Neutrophil (primary cell): ENCODE data around the gene LRRC42.
"Not testable (repeated sequence)": the region's sequence is repeated elsewhere in the genome, so short reads cannot be mapped to it uniquely, and the experiment has no call there.

Experiments
- H3K27ac ChIP-seq: fragments of 200-600 bp; sonication (generic); 2 replicates; pipeline ENCODE4 v1.5.1; 2016; ENCODE audit warnings: mild to moderate bottlenecking, moderate library complexity
- H3K27me3 ChIP-seq: fragments of 200-600 bp; sonication (generic); 2 replicates; pipeline ENCODE4 v1.6.0; 2016; ENCODE audit warnings: mild to moderate bottlenecking
- H3K36me3 ChIP-seq: fragments of 200-600 bp; sonication (generic); 2 replicates; pipeline ENCODE4 v1.5.1; 2017
- H3K4me1 ChIP-seq, 2 experiments: fragments of 200-600 bp in 1 of 2; sonication (generic) in 1 of 2; 1 replicate in 1 of 2; 2 replicates in 1 of 2; pipeline versions ENCODE4 v1.5.1 to v1.6.1; 2013 to 2016; ENCODE audit warnings: low read depth in 1 of 2, low read length in 1 of 2, mild to moderate bottlenecking in 1 of 2, moderate library complexity in 1 of 2; ENCODE audit not compliant: control insufficient read depth in 1 of 2, insufficient read depth in 1 of 2
- H3K4me3 ChIP-seq, 2 experiments: fragments of 200-600 bp in 1 of 2; sonication (generic) in 1 of 2; 1 replicate in 1 of 2; 2 replicates in 1 of 2; pipeline ENCODE4 v1.5.1; 2013 to 2016; ENCODE audit warnings: low read depth in 1 of 2, low read length in 1 of 2, mild to moderate bottlenecking in 1 of 2, moderate library complexity in 1 of 2
- H3K9me3 ChIP-seq: fragments of 200-600 bp; sonication (generic); 2 replicates; pipeline ENCODE4 v1.5.1; 2016
- TF ChIP-seq, protein P1 (sequence below): fragments of 200-600 bp; sonication (generic); IDR thresholded peaks from 2 replicates; pipeline ENCODE4 v1.5.1; 2016; ENCODE audit warnings: antibody characterized with exemption

LRRC42 gene

DNA sequence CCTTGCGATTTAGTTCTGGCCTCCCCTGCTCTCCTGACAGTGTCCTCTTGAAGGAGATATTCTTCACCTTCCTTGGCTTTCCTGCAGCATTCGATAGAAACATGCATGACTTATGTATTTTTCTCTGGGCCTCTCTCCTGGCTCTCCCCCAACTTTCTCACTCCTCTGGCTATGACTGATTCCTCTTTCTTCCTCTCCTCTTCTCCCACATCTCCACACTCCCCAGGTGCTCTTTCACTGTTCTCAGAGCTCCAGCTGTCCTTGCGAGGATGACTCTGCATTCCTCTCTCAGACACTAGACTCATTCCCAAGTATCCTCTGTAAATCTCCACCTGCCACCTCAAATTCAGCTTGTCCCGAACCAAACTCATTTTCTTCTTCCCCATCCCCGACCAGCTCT, 18.0 kb downstream of the LRRC42 start:
- TF ChIP-seq, protein P1, sequence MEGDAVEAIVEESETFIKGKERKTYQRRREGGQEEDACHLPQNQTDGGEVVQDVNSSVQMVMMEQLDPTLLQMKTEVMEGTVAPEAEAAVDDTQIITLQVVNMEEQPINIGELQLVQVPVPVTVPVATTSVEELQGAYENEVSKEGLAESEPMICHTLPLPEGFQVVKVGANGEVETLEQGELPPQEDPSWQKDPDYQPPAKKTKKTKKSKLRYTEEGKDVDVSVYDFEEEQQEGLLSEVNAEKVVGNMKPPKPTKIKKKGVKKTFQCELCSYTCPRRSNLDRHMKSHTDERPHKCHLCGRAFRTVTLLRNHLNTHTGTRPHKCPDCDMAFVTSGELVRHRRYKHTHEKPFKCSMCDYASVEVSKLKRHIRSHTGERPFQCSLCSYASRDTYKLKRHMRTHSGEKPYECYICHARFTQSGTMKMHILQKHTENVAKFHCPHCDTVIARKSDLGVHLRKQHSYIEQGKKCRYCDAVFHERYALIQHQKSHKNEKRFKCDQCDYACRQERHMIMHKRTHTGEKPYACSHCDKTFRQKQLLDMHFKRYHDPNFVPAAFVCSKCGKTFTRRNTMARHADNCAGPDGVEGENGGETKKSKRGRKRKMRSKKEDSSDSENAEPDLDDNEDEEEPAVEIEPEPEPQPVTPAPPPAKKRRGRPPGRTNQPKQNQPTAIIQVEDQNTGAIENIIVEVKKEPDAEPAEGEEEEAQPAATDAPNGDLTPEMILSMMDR = no peak
- Histone ChIP-seq H3K36me3 (peaks cover 61% of the 10 kb centered on the region), H3K4me1 (peaks cover 14 to 15% of the 10 kb centered on the region in 2 experiments), H3K9me3 (no peaks in the 10 kb centered on the region), H3K27me3 (no peaks in the 10 kb centered on the region), H3K4me3 (no peak overlapping the region), H3K27ac (peak overlapping the region; percentile 71)

DNA sequence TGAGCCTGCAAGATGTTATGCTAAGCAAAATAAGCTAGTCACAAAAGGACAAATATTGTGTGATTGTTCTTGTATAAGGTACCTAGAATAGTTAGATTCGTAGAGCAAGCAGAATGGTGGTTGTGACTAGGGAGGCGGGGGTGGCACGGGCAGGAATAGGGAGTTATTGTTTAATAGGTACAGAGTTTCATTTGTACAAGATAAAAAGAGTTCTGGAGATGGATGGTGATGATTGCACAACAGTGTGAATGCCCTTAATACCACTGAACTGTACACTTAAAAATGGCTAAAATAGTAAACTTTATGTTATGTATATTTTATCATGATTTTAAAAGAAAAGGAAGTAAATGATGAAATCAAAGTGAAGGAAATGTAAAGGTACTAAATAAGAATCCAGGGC, 20.6 kb downstream of the LRRC42 start:
- Histone ChIP-seq H3K27me3 (no peaks in the 10 kb centered on the region), H3K4me1 (peaks cover 14 to 15% of the 10 kb centered on the region in 2 experiments), H3K4me3 (no peak overlapping the region)

DNA sequence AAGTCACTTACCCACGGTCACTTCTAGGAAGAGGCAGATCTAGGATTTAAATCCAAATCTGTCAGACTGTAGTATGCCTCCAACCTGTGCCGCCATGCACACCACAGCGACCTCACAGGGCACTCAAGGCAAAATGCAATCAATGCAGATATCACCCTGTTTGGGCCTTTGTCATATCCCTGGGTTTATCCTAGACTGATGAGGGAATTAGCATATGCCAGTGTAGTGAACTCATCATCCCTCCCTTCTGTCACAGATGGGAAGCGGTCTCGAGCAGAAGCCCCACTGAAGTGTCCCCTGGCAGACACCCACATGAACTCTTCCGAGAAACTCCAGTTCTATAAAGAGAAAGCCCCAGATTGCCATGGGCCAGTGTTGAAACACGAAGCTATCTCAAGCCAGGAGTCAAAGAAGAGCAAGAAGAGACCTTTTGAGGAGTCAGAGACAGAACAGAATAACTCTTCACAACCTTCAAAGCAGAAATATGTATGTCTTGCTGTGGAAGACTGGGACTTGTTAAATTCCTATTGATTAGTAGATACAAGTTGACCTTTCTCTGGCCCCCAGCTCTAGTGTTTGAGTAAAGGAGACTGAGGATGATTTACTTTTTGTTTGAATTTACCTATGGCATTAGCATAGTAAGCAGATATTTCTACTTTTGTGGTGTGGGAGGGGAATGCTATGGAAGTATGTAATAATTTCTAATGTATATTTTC, 21.4 kb downstream of the LRRC42 start:
- peaks cover 14 to 15% of the 10 kb centered on the region in 2 experiments for H3K4me1 ChIP-seq
- TF ChIP-seq, protein P1 = no peak
- peaks cover 63% of the 10 kb centered on the region for H3K36me3 ChIP-seq
- no peak overlapping the region for H3K27ac ChIP-seq
- no peak overlapping the region for H3K4me3 ChIP-seq
- H3K9me3 ChIP-seq = no peaks in the 10 kb centered on the region
- H3K27me3 ChIP-seq = no peaks in the 10 kb centered on the region

More for the DNA sequence above, 20.6 kb downstream of the LRRC42 start:
- TF ChIP-seq, protein P1 = no peak
- Histone ChIP-seq H3K36me3 (peaks cover 70% of the 10 kb centered on the region), H3K9me3 (no peaks in the 10 kb centered on the region), H3K27ac (no peak overlapping the region)

GRCh38 chr1:53968125-53968513, 22.0 kb downstream of the LRRC42 start:
- Histone ChIP-seq H3K36me3 (peaks cover 58% of the 10 kb centered on the region), H3K9me3 (no peaks in the 10 kb centered on the region), H3K27ac (no peak overlapping the region), H3K4me1 (peaks cover 11 to 13% of the 10 kb centered on the region in 2 experiments), H3K27me3 (no peaks in the 10 kb centered on the region), H3K4me3 (no peak overlapping the region)
- TF ChIP-seq, protein P1 = no peak

DNA sequence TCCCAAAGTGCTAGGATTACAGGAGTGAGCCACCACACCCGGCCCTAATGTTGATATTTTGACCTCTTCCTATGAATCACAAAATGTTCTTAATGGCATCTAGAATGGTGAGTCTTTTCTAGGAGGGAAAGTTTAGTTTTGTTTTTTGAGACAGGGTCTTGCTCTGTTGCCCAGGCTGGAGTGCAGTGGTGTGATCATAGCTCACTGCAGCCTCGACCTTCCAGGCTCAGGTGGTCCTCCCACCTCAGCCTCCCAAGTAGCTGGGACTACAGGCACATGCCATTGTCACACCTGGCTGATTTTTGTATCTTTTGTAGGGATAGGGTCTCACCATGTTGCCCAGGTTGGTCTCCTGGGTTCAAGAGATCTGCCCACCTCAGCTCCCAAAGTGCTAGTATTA, 23.2 kb downstream of the LRRC42 start:
- H3K27me3 ChIP-seq, H3K4me1 ChIP-seq, H3K4me3 ChIP-seq, H3K9me3 ChIP-seq, H3K27ac ChIP-seq: not testable (repeated sequence)
- peaks cover 57% of the 10 kb centered on the region for H3K36me3 ChIP-seq

DNA sequence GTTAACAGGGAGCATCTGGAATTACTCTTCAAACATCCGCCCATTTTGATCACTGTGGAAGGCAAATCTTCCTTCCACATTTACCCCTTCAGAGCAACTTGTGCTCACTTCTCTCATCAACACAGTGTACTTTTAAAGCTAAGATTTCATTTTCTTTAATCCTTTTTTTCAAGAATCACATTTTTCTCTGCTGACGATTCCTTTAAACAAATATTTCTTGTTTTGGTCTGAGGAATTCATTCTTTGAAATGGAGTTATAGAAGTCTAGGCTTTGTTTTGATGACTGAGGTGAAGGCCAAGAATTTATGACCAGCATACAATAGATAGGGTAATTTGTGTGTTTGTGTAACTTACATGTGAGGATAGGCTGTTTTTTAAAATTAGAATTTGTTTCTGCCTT, 25.6 kb downstream of the LRRC42 start:
- H3K4me1 ChIP-seq = no peaks in the 10 kb centered on the region
- no peak overlapping the region for H3K4me3 ChIP-seq
- peaks cover 47% of the 10 kb centered on the region for H3K36me3 ChIP-seq
- no peaks in the 10 kb centered on the region for H3K9me3 ChIP-seq
- no peaks in the 10 kb centered on the region for H3K27me3 ChIP-seq
- H3K27ac ChIP-seq = no peak overlapping the region
- TF ChIP-seq, protein P1 = no peak
